Left forelimb (tissue), 1 donor: Measurements from ENCODE around the gene TECTB.

ENCODE experiments used
- DNase-seq: peaks from one replicate; pipeline ENCODE4 v3.0.0-alpha.2; 2018; ENCODE audit warnings: low spot score

TECTB gene

DNA sequence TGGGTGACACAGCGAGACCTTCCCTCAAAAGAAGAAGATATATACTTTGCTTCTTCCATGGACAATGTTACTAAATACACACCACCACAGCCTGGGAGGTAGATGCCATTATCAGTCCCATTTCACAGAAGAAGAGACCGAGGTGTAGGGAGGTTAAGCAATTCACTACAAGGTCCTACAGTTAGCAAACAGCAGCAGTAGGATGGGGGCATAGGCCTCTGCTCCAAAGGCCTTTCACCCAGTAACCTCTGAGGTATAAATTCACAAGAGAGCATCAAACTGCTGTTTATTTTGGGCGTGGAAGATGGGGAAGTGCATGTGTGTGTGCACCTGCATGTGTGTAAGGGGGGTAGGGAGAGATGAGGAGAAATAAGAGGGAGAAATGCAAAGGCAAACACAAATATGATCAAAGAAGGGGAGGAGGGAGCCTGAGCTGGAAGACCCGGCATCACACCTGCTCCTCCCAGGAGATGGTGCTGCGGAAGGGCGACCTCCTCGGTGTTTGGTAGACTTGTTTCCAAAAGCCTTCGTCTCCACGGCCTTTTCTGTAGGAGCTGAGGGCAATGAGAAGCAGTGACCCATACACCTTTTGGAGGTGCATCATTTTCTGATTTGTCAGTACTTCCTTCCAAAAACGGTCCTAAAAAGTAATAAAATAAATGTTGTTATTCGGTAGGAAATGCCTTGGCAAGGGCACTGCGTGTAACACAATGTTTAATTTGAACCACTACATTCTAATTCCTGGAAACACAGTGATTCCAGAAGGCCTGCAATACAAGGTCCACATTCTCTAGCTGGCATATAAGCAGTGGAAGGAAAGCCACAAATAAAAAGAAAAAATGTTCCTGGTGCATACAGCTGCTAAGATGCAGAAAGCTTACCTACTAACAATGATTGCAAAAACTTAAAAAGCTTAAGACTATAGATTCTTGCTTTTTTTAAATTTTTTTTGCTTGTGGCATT lies 64.8 kb downstream of the TECTB start:
- no peak for DNase-seq

DNA sequence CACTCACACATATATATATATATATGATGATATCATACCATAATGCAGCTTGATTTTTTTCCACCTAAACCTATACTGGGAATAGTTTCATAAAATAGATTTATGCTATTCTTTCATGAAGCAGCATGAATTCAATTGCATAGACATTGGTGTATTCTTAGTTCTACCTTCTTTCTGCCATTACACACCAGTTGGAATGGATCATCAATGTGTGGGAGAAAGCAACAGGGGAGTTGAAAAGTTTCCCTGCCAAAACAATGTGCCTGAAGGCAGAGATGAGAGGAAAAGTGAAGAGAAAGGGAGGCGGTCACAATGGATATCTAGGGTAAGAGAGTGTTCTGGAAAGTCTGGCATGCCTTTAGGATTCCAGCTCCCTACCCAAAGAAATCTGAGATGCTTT lies 65.6 kb downstream of the TECTB start:
- no peak for DNase-seq

GRCh38 chr10:112349521-112350085 lies 66.4 kb downstream of the TECTB start:
- no peak for DNase-seq

DNA sequence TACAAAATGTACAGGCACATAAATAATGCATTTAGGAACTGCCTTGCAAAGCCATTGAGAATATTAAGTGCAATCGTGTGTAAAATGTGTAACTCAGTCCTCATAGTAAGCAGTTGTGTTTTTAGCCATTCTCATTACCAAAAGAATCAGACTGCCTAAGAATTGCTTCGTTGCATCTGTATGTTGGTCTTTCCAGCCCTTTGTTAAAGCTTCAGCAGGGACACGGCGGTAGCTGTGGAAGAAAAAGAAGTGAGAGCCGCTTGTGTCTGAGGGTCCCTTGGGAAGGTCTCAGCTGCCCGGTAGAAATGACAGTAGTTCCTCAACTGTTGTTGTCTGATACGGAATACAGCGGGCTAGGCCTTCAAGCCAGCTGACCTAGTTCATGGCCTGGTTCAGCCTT lies 67.9 kb downstream of the TECTB start:
- no peak for DNase-seq

GRCh38 chr10:112352044-112352443 lies 68.8 kb downstream of the TECTB start:
- DNase-seq = no peak

DNA sequence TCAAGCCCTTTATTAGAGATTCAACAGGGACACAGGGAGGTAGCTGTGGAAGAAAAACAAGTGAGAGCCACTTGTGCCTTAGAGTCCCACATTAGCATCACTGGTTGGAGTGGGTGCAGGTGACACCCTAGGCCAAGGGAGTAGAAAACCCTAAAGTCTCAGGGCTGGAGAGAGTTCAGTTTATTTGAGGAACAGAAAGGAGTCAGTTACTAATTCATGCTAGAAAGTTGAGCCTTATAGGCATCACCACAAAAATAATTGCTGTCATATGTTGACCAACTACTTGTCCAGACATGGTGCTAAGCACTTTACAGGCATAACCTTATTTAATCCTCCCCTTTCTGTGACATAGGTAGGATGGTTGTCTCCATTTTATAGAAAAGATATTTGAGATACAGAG lies 69.8 kb downstream of the TECTB start:
- no peak for DNase-seq
